T follicular helper cell (primary cell): ENCODE data around the gene AGER.
"Not testable (repeated sequence)": the region's sequence is repeated elsewhere in the genome, so short reads cannot be mapped to it uniquely, and the experiment has no call there.

Source experiments
- DNase-seq: peaks from one replicate; pipeline ENCODE4 v3.0.0-alpha.2; 2020; ENCODE audit warnings: low read depth

The AGER gene

GRCh38 chr6:32148289-32149091 lies 35.6 kb downstream of the AGER start:
- DNase-seq, result peak; percentile 43

GRCh38 chr6:32147401-32148132 lies 36.5 kb downstream of the AGER start:
- no peak for DNase-seq

GRCh38 chr6:32146687-32147086 lies 37.4 kb downstream of the AGER start:
- no peak for DNase-seq

GRCh38 chr6:32146287-32146686 lies 37.8 kb downstream of the AGER start:
- DNase-seq, result no peak

- DNase-seq, result not testable (repeated sequence)
These were observed 39.8 kb downstream of the AGER start for GRCh38 chr6:32144238-32144637.

GRCh38 chr6:32140420-32141046 lies 43.5 kb downstream of the AGER start:
- DNase-seq, result no peak

GRCh38 chr6:32139590-32139989 lies 44.5 kb downstream of the AGER start:
- no peak for DNase-seq

GRCh38 chr6:32137454-32137853 lies 46.6 kb downstream of the AGER start:
- no peak for DNase-seq

- no peak for DNase-seq
These were observed 50.3 kb downstream of the AGER start for GRCh38 chr6:32133786-32134185.

GRCh38 chr6:32132110-32132509 lies 51.9 kb downstream of the AGER start:
- DNase-seq, result no peak

GRCh38 chr6:32131439-32131948 lies 52.6 kb downstream of the AGER start:
- DNase-seq, result no peak
